Pulmonary artery endothelial cell (primary cell): ENCODE data around the gene GSDME. TPM values are rescaled to one million over a fixed set of nuclear protein-coding genes. Genes with fewer than 3 reads are reported as not detected.
"Not testable (repeated sequence)": the region's sequence is repeated elsewhere in the genome, so short reads cannot be mapped to it uniquely, and the experiment has no call there.

Source experiments
- DNase-seq: peaks from one replicate; pipeline ENCODE4 v3.0.0-alpha.2; 2011; ENCODE audit warnings: low read depth, low spot score
- total RNA-seq: library from RNA; depleted of rRNA; stranded (reverse); fragments of >200 nt; gene quantifications from 2 replicates; pipeline ENCODE4 v1.2.3, GENCODE V29; 2014

Gene GSDME
- total RNA-seq = 28.3 and 32.6 TPM in 2 replicates

- no peak for DNase-seq
These were observed at the start of gene GSDME for GRCh38 chr7:24757353-24758275. GSDME (minus strand) TSS chr7:24757464; CDS start chr7:24749774, 7,690 bp downstream.

GRCh38 chr7:24802300-24802699 lies 45.0 kb upstream of the GSDME start:
- no peak for DNase-seq

GRCh38 chr7:24801883-24802282 lies 44.6 kb upstream of the GSDME start:
- DNase-seq = no peak

DNA sequence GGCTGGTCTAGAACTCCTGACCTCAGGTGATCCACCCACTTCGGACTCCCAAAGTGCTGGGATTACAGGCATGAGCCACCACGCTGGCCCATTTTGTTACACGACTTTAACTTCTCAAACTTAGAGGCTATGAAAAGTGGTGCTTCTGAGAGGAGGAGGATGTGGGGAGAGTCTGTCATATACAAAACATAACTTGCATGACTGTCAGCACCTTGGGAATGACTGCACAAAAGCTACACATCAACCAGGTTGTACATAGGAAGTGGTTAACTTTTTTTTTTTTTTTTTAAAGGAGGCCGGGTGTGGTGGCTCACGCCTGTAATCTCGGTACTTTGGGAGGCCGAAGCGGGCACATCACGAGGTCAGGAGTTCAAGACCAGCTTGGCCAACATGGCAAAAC lies 43.4 kb upstream of the GSDME start:
- DNase-seq = no peak

GRCh38 chr7:24800073-24800472 lies 42.8 kb upstream of the GSDME start:
- DNase-seq = no peak

- no peak for DNase-seq
These were observed 42.2 kb upstream of the GSDME start for GRCh38 chr7:24799506-24799905.

GRCh38 chr7:24798261-24798660 lies 41.0 kb upstream of the GSDME start:
- no peak for DNase-seq

DNA sequence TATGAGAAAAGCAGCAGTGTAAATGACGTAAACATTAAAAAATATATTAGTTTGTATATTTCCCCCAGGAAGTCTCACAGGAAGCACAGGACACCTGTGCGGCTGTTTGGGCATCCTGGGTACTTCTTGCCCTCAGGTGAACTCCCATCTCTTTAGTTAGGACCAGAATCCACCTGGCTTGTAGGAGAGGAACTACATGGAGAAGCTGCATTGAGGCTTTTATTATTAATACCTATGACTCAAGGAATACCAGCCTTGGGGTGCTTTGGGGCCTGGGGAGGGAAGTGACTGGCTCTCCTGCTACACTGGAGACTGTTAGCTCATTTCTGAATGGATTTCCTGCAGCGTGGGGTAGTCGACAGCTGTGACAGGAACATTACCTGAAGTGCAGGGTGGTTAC lies 40.0 kb upstream of the GSDME start:
- DNase-seq = no peak

DNA sequence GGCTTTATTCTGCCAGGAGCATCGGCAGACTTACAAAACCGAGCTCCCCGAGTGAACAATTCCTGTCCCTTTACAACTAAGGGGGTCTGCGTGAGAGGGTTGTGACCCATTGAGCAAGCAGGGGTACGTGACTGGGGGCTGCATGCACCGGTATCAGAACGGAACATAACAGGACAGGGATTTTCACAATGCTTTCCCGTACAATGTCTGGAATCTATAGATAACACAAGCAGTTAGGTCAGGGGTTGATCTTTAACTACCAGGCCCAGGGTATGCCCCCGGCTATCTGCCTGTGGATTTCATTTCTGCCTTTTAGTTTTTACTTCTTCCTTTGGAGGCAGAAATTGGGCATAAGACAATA lies 38.1 kb upstream of the GSDME start:
- no peak for DNase-seq

DNA sequence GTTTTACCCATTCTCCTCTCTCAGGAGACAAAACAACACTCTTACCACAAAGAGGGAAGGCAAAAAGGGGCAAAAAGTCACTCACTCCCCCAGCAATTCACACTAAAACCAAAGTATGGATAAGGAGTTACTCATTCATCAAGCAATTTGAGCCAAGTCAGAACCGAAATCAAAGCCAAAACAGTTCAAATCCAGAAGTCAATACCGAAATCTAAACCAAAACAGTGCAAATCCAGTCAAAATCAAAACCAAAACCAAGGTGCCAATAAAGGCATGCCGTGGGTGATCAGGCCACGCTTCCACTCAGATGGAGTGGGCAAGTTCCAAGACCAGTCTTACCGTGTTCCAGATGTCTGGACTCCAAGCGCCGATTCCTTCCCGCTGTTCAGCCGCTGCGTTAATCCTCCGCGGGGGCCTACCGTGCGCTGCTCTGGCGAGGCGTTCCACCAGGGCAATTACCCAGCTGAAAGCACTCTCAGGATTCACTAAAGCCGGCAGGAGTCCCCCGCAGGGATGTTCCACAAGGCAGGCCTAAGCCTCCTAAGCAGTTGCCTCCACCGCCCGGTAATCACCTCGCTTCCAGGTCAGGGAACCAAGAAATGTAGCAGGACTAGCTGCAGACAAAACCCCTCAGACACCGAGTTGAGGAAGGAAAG lies 37.6 kb upstream of the GSDME start:
- DNase-seq = not testable (repeated sequence)

DNA sequence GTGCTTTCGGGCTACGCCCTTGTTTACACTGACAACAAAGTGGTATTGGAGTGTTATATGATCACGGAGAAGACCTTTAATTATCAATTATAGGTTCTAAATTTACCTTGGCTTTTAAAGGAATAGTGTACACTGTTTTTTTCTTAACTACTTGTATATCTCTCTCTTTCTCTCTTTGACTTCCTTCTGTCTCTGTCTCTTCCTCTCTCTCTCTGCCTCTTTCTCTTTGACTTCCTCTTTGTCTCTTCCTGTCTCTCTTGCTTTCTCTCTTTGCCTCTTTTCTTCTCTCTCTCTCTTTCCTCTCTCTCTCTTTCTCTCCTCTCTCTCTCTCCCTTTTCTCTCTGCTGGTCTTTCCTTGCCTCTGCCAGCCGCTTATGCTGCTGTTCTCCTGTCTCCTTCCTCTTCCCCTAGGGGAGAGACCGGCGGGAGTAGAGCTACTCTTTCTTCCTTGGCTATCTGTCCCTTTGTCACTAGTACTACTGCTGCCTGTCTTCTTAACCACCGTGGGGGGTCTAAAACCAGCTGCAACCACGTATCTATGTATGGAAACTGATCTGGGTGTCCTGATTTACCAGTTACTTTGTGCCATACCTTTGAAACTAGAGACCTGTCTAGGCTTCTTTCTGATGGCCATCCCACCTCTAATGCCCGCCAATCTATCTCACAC lies 36.9 kb upstream of the GSDME start:
- no peak for DNase-seq

GRCh38 chr7:24788961-24789576 lies 31.8 kb upstream of the GSDME start:
- DNase-seq = no peak

DNA sequence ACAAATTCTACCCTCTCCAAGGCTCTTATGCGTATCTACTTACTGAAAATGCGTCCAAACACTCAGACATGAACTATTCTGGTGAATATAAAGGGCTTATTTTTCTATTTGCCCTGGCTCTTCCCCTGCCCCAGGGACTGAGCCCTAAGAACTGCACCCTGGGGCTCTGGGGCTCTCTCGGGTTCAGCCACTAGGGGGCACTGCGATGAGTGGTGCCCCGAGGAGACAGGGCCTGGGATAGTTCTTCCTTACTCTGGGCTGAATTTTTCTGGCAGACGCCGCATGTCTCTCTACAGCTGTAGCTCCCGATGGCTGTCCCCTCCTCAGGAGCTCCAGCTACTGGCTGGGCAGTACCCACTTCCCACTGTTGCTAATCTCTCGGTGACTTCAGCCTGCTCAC lies 30.8 kb upstream of the GSDME start:
- no peak for DNase-seq

- peak; percentile 87 for DNase-seq
These were observed 29.7 kb upstream of the GSDME start for GRCh38 chr7:24786941-24787340.

DNA sequence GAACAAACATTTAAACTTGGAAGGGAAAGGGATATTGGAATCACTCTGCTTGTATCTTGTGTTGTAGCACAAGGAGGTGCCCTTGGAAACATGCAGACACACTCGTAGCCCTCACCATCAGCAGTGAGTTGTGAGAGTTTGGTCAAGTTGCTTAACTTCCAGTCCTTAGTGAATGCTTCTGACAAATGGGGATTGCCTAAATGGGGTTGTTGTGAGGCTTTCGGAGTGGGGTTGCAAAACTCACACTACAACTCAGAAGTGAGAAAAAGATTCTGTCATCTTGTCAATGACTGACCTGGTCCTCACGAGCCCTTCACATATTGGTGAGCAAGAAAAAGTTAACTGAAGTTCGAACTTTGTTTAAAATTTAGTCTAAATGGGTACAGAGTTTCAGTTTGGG lies 29.0 kb upstream of the GSDME start:
- no peak for DNase-seq

DNA sequence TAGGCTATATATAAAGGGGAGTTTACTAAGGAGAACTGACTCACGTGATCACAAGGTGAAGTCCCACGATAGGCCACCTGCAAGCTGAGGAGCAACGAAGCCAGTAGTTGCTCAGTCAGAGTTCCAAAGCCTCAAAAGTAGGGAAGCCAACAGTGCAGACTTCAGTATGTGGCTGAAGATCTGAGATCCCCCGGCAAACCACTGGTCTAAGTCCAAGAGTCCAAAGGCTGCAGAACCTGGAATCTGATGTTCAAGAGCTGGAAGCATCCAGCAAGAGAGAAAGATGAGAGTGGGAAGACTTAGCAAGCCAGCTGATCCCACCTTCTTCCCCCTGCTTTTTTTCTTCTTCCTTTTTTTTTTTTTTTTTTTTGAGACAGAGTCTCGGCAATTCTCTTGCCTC lies 27.0 kb upstream of the GSDME start:
- DNase-seq = no peak

- no peak for DNase-seq
These were observed 26.4 kb upstream of the GSDME start for GRCh38 chr7:24783698-24784097.

DNA sequence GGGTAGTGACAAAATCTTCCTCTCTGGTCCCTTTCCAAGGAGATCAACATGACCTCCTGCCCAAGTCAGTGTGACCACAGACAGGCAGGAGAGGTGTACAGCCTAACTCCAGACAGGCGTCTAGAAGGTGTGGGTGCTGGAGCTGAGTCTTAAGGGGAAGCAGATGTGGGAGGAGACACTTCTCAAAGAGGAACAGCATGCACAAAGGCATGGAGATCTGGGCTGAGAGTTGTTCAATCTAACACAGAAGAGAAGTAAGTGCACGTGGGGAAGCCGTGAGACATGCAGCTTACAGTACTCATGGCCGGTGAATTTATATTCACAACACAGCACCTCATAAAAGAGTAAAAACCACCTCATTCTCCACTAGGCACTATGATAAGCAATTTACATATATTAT lies 23.8 kb upstream of the GSDME start:
- DNase-seq = no peak

DNA sequence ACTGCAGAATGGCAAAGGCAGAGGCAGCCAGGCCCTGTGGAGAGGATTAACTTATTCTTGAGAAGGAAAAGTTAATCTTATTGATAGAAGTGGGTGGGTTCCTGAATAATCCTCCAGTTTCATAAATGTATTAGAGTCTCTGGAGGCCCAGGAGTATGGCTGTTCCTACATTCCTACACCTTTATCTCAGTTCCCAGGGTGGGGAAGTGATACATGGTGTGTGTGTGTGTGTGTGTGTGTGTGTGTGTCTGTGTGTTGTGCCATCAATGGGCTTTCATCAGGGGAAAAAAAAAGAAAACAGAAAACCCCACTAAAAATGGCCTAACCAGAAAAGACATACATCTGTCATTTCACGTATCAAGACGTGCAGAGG lies 22.0 kb upstream of the GSDME start:
- no peak for DNase-seq

DNA sequence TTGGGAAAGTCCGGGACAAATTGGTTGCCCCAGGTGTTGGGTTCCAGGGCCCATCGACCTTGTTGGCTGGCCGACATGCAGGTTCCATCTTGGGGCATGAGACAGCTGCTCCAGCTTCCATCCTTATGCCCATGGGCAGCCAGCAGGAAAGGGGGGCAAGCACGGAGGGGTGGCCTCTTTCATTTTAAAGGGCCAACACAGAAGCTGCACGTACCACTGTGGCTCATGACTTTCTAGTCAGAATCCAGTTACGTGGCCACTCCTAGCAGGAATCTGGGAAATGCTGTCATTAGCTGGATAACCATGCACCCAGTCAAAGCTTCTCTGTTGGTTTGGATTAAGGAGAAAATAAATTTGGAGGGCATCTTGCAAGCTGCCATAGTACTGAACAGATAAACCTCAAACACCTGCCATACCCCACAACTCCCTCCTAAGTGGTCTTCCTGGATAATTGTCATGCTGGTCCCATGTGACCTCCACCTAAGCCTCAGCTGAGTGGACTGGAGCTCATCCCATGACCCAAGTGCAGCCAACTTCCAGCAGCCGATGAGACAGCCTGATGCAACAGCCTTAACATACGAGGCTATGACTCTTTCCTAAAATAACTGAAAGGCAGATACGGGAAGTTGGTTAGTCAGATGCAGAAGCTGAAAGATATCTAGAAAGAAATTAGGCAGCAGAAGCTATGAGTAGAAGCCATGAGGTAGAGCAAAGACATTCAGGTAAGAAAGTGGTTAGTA lies 21.4 kb upstream of the GSDME start:
- DNase-seq = no peak

- no peak for DNase-seq
These were observed 20.5 kb upstream of the GSDME start for GRCh38 chr7:24777806-24778205.
